Right renal cortex interstitium (tissue), 3 donors: ENCODE data around the gene KRTAP12-4. TPM values are rescaled to one million over a fixed set of nuclear protein-coding genes. Genes with fewer than 3 reads are reported as not detected.
"Not testable (repeated sequence)": the region's sequence is repeated elsewhere in the genome, so short reads cannot be mapped to it uniquely, and the experiment has no call there.

Experiments
- DNase-seq, 3 donors: peaks; one replicate each; pipeline ENCODE4 v3.0.0-alpha.2; 2013; ENCODE audit warnings: low read depth in 3 of 3, low spot score in 2 of 3
- polyA plus RNA-seq, 3 donors: library from polyadenylated mRNA; unstranded; fragments of 120-200 nt; gene quantifications; one replicate each; pipeline ENCODE4 v1.2.1, GENCODE V29; 2013; ENCODE audit not compliant: insufficient read length in 3 of 3

The KRTAP12-4 gene
- polyA plus RNA-seq, 3 donors: not detected

DNA sequence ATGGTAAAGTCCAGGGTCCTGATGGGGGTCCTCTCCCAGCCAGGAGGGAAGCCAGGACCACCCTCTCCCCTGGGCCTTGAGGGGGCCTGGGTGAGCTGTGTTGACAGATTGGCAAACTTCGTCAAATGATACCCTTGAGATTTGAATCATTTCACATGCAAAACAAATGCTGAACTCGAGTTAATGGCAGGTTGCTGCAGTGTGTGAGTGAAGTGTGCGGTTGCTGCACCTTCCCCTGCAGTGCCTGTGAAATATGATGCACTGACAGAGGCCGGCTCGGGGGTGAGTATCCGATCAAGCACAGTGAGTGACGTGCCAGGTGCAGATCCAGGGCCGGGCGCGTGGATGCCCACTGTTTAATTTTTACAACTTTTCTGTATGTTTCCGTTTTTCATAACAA is 33.2 kb upstream of the KRTAP12-4 start:
- no peak for DNase-seq

DNA sequence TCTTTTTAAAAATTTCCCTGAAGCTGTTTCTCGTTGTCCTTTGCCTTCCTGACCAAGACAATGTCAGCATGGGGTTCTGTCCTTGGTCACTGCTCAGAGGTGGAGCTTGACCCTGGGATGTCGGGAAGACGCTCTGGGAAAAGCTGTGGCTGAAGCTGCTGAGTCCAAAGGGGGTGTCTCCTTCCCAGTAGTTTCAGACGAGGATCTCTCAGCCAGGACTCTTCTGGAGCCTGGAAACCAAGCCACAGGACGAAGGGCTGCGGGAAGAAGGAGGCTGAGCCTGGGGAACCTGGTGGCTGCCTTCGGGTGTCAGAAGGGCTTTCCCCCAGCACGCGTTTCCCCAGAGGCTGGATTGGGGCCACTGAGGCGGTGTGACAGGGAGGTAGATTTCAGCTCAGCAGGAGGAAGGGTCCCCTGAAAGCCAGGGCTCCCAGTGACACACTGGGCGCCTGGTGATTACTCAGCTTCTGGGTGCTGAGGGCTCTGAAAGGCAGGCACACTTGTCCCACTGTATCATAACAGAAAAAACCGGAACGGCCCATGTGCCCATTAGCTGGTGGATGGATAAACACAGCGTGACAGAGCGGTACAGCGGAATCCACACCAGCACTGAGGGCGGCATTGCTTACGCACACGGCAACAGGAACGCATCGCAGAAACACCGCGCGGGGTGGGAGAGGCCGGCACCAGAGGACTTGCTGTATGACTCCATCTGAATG is 32.5 kb upstream of the KRTAP12-4 start:
- no peak for DNase-seq

DNA sequence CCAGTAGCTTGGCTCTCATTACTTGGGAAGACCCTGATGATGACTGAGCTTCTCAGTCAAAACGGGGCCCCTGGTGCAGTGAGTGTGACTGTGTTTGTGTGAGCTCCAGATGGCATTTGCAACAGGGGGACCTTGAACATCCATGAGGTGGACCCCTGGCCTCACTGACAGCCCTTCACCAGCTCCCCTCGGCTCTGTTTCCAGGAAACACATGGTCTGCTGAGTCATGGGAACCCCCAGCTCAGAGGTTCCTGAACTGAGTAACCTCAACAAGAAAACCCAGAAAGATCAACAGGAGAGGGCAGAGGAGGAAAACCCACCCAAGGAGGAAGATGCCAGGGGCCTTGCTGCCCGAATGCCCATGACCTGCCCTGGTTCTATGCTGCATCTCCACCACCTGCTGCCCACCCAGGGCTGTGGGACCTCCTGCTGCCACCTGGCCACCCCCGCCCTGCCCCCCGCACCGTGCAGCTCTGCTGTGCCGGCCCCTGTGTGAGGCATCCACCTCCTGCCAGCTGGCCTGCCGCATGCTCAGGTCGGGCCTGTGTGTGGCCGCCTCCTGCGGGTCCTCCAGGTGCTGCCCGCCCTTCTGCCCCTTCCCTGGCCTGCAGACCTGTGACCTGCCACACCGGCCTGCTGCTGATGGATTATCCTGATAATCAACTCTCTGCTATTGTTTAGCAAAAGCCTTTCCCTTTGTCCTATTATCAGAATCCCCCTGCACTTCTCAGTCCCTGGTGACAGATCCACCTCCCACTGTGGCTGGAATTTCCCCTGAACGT is 31.7 kb upstream of the KRTAP12-4 start:
- DNase-seq: no peak

- DNase-seq: not testable (repeated sequence)
Measured at GRCh38 chr21:44685050-44685449, 30.6 kb upstream of the KRTAP12-4 start.

- DNase-seq: no peak
Measured at GRCh38 chr21:44684483-44684882, 30.0 kb upstream of the KRTAP12-4 start.

GRCh38 chr21:44684077-44684476 is 29.6 kb upstream of the KRTAP12-4 start:
- no peak for DNase-seq

- DNase-seq: no peak
Measured at GRCh38 chr21:44682580-44683151, 28.2 kb upstream of the KRTAP12-4 start.

GRCh38 chr21:44681861-44682579 is 27.6 kb upstream of the KRTAP12-4 start, which contains the start of gene KRTAP12-1:
KRTAP12-1 (minus strand) TSS chr21:44682163; CDS start chr21:44682123, 40 bp downstream.
- DNase-seq: no peak

DNA sequence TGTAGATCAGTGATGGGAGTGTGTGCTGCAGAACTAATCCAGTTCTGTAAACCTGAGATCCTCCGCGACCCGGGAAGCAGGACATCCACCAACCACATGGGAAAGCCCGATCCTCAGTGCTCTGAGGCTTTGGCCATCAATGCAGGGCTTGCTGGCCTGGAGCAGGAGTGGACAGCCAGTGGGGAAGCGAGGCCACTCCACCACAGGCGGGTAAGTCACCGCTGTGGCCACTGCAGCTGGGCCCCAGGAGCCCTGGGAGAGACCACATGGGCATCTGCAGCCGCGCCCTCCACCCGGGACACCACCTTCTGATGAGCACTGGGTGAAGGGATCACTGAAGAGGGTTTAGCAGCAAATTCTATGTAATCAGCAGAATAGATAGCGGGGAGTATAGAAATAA is 26.7 kb upstream of the KRTAP12-4 start:
- no peak for DNase-seq

GRCh38 chr21:44677881-44678280 is 23.4 kb upstream of the KRTAP12-4 start:
- no peak for DNase-seq

- no peak for DNase-seq
Measured at GRCh38 chr21:44671911-44672310, 17.5 kb upstream of the KRTAP12-4 start.

DNA sequence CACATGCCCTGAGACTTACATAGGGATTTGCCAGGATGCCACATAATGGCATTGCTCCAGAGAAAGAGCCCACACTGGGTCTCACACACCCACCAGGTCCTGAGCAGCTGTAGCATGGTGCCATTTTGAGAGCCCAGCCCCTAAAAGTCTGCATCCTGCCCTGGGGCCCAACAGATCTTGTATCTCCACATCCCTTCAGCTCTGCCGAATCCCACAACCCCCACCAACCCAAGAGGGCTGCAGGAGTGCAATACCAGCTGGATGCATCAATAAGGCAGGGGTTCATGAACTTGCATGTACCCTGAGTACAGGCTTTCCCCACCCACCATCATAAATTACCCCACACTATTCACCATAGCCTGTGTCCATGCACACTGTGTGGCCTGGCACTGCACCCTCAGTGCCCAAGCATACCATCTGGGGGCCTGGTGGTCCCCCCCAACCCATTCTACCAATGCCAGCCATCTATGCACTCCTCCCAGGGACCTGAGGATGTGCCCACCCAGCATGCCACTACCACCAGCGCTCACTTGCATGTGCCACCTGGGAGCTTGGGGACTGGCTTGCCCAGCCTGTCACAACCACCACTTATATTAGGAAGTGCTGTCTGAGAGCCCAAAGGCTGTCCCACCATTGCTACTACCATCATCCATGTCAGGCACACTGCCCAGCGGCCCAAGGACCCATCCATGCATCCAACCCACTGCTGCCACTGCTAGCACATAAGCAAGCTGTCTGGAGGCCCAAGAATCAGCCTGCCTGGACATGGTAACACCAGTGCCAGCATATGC is 16.4 kb upstream of the KRTAP12-4 start:
- DNase-seq: no peak

DNA sequence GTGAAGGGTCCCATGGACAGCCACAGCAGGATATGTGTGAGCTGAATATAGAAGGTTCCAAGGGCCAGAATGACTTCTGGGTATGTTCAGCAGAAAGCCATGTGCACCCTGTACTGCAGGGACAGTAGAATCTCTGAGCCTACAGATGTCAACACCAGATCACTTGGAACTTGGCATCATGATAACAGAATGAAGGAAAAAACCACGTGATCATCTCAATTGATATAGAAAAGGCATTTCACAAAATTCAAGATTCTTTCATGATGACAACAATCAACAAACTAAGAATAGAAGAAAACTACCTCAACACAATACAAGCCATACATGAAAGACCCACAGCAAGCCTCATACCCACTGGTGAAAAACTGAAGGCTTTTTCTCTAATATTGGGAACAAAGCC is 13.2 kb upstream of the KRTAP12-4 start:
- no peak for DNase-seq

- no peak for DNase-seq
Measured at GRCh38 chr21:44666401-44667320, 12.2 kb upstream of the KRTAP12-4 start, which contains the start of gene KRTAP12-2. KRTAP12-2 (minus strand) TSS chr21:44666927; CDS start chr21:44666886, 41 bp downstream.

- DNase-seq: no peak
Measured at GRCh38 chr21:44664691-44665090, 10.2 kb upstream of the KRTAP12-4 start.

- DNase-seq: not testable (repeated sequence)
Measured at GRCh38 chr21:44661567-44661966, 7.1 kb upstream of the KRTAP12-4 start.

GRCh38 chr21:44658913-44659595 is 4.6 kb upstream of the KRTAP12-4 start:
- no peak for DNase-seq

GRCh38 chr21:44658541-44658910 is 4.1 kb upstream of the KRTAP12-4 start:
- no peak for DNase-seq
